Mesangial cell (primary cell): ENCODE measurements around the gene NDUFS2. TPM values are rescaled to one million over a fixed set of nuclear protein-coding genes. Genes with fewer than 3 reads are reported as not detected.

Source experiments
- total RNA-seq: library from RNA; depleted of rRNA; stranded (reverse); fragments of >200 nt; gene quantifications from 2 replicates; pipeline ENCODE4 v1.2.3, GENCODE V29; 2015

Gene NDUFS2
- total RNA-seq: 98.3 and 117 TPM in 2 replicates

GRCh38 chr1:161201836-161202712, at the start of gene NDUFS2:
Gene NDUFS2 (plus strand): TSS chr1:161202367. CDS start chr1:161202386, 19 bp downstream.

GRCh38 chr1:161153682-161154337, 48.4 kb upstream of the NDUFS2 start, which contains the start of gene UFC1:
Gene UFC1 (plus strand): TSS chr1:161153978. CDS start chr1:161153998, 20 bp downstream.

GRCh38 chr1:161159087-161159912, 42.9 kb upstream of the NDUFS2 start, which contains the start of gene USP21:
Gene USP21 (plus strand): TSS chr1:161159500. CDS start chr1:161160641, 1,141 bp downstream.

GRCh38 chr1:161165742-161166668, 36.2 kb upstream of the NDUFS2 start, which contains the start of gene PPOX:
Gene PPOX (plus strand): TSS chr1:161166426. CDS start chr1:161166848, 422 bp downstream.

GRCh38 chr1:161177112-161177935, 24.8 kb upstream of the NDUFS2 start, which contains the start of gene B4GALT3:
Gene B4GALT3 (minus strand): TSS chr1:161177507. CDS start chr1:161176060, 1,447 bp downstream.

GRCh38 chr1:161198897-161199431, 3.2 kb upstream of the NDUFS2 start, which contains the start of gene ADAMTS4:
Gene ADAMTS4 (minus strand): TSS chr1:161199054. CDS start chr1:161198627, 427 bp downstream.

GRCh38 chr1:161215076-161215475, 12.9 kb downstream of the NDUFS2 start, which contains the start of gene FCER1G:
Gene FCER1G (plus strand): TSS chr1:161215295. CDS start chr1:161215322, 27 bp downstream.

GRCh38 chr1:161225534-161226319, 23.6 kb downstream of the NDUFS2 start, which contains the start of gene TOMM40L:
Gene TOMM40L (plus strand): TSS chr1:161226060. CDS start chr1:161226490, 430 bp downstream.

GRCh38 chr1:161238039-161238473, 35.9 kb downstream of the NDUFS2 start, which contains the start of gene NR1I3:
Gene NR1I3 (minus strand): TSS chr1:161238203. CDS start chr1:161236565, 1,638 bp downstream.

GRCh38 chr1:161258439-161259344, 56.5 kb downstream of the NDUFS2 start, which contains the start of gene PCP4L1:
Gene PCP4L1 (plus strand): TSS chr1:161258745. CDS start chr1:161258975, 230 bp downstream.

Other genes with a start within 250 kb of the NDUFS2 start
- gene ITLN2, start 247.6 kb upstream of the NDUFS2 start, total RNA-seq: not detected in 2 replicates
- 20.0 and 27.5 TPM in 2 replicates for gene F11R, start 181.2 kb upstream of the NDUFS2 start, total RNA-seq
- 43.5 and 103 TPM in 2 replicates for gene TSTD1, start 163.4 kb upstream of the NDUFS2 start, total RNA-seq
- 36.6 and 41.6 TPM in 2 replicates for gene USF1, start 156.4 kb upstream of the NDUFS2 start, total RNA-seq
- not detected in 2 replicates for gene ARHGAP30, start 132.5 kb upstream of the NDUFS2 start, total RNA-seq
- under 0.01 and 0.16 TPM in 2 replicates for gene NECTIN4, start 112.8 kb upstream of the NDUFS2 start, total RNA-seq
- gene KLHDC9, start 104.0 kb upstream of the NDUFS2 start, total RNA-seq: 3.7 and 8.4 TPM in 2 replicates
- gene PFDN2, start 84.3 kb upstream of the NDUFS2 start, total RNA-seq: 25.9 and 58.7 TPM in 2 replicates
- gene NIT1, start 84.3 kb upstream of the NDUFS2 start, total RNA-seq: 30.5 and 31.9 TPM in 2 replicates
- 32.1 and 41.1 TPM in 2 replicates for gene DEDD, start 69.7 kb upstream of the NDUFS2 start, total RNA-seq
- 65.0 and 66.7 TPM in 2 replicates for gene UFC1, start 48.4 kb upstream of the NDUFS2 start, total RNA-seq
- 14.2 and 19.6 TPM in 2 replicates for gene USP21, start 42.9 kb upstream of the NDUFS2 start, total RNA-seq
- gene PPOX, start 35.9 kb upstream of the NDUFS2 start, total RNA-seq: 16.8 and 21.4 TPM in 2 replicates
- gene B4GALT3, start 24.9 kb upstream of the NDUFS2 start, total RNA-seq: 40.9 and 46.8 TPM in 2 replicates
- 0.25 and 0.49 TPM in 2 replicates for gene ADAMTS4, start 3.3 kb upstream of the NDUFS2 start, total RNA-seq
- gene FCER1G, start 12.9 kb downstream of the NDUFS2 start, total RNA-seq: 1.3 TPM in 1 of 2 replicates, not detected in the other
- not detected in 2 replicates for gene APOA2, start 21.3 kb downstream of the NDUFS2 start, total RNA-seq
- 9.3 and 10.0 TPM in 2 replicates for gene TOMM40L, start 23.7 kb downstream of the NDUFS2 start, total RNA-seq
- not detected in 2 replicates for gene NR1I3, start 35.8 kb downstream of the NDUFS2 start, total RNA-seq
- not detected in 2 replicates for gene PCP4L1, start 56.4 kb downstream of the NDUFS2 start, total RNA-seq
- 0.38 and 0.49 TPM in 2 replicates for gene MPZ, start 107.6 kb downstream of the NDUFS2 start, total RNA-seq
- gene SDHC, start 112.0 kb downstream of the NDUFS2 start, total RNA-seq: 37.8 and 73.1 TPM in 2 replicates
- gene CFAP126, start 165.5 kb downstream of the NDUFS2 start, total RNA-seq: not detected in 2 replicates